Endothelial cell of umbilical vein (primary cell): ENCODE data around the gene RNF227. TPM values are rescaled to one million over a fixed set of nuclear protein-coding genes. Genes with fewer than 3 reads are reported as not detected.

Experiments used
- BruUV-seq: library from RNA; stranded (reverse); fragments of 400-500 nt; replicated peaks from 2 replicates; lab custom pipeline; 2021; lab: Mats Ljungman, UMichigan
- CTCF ChIA-PET: fragments of 300-600, 350-600 bp; sonication (Branson Sonifier 250); formaldehyde crosslinking; loops from one replicate; lab custom pipeline; 2021; ENCODE audit warnings: antibody characterized with exemption, inconsistent platforms; lab: Charles Lee
- POLR2A ChIA-PET: fragments of 300-600, 350-600 bp; sonication (Branson Sonifier 250); formaldehyde crosslinking; loops from one replicate; lab custom pipeline; 2021; ENCODE audit warnings: antibody characterized with exemption, inconsistent platforms; lab: Charles Lee
- DNase-seq: peaks from one replicate; pipeline ENCODE4 v3.0.0-alpha.2; 2011; ENCODE audit warnings: low read depth, low spot score
- FAIRE-seq: peaks from 2 replicates; lab custom pipeline; 2011; peaks lifted over from hg19 to GRCh38; lab: Jason Lieb, UNC
- H2AFZ ChIP-seq: 2 replicates; pipeline ENCODE4 v1.6.0; 2012; ENCODE audit warnings: low read depth, low read length, control low read depth, inconsistent platforms
- H3K27ac ChIP-seq: 2 replicates; pipeline ENCODE4 v1.5.1; 2011; ENCODE audit warnings: low read depth, mild to moderate bottlenecking, control low read depth, low read length, moderate library complexity; ENCODE audit not compliant: insufficient read depth
- H3K27me3 ChIP-seq, 2 experiments: 2 replicates each; pipeline versions ENCODE4 v1.6.0 to v1.6.1; 2011; ENCODE audit warnings: low read length in 2 of 2, mixed read lengths in 1 of 2; ENCODE audit not compliant: control insufficient read depth in 2 of 2, insufficient read depth in 2 of 2
- H3K36me3 ChIP-seq, 2 experiments: 2 replicates in 1 of 2; 3 replicates in 1 of 2; pipeline ENCODE4 v1.5.1; 2011; ENCODE audit warnings: low read length in 2 of 2, mild to moderate bottlenecking in 1 of 2, moderate library complexity in 1 of 2; ENCODE audit not compliant: control insufficient read depth in 2 of 2, insufficient read depth in 2 of 2; ENCODE audit errors: extremely low read depth in 1 of 2
- H3K4me1 ChIP-seq: 3 replicates; pipeline ENCODE4 v1.5.1; 2011; ENCODE audit warnings: mild to moderate bottlenecking, low read length; ENCODE audit not compliant: control insufficient read depth, insufficient read depth; ENCODE audit errors: extremely low read depth
- H3K4me2 ChIP-seq: 2 replicates; pipeline ENCODE4 v1.6.1; 2011; ENCODE audit warnings: low read length, control low read depth, mixed read lengths; ENCODE audit not compliant: insufficient read depth
- H3K4me3 ChIP-seq, 3 experiments: fragments of 200-600 bp in 1 of 3; sonication (generic), shearing (Covaris generic) in 1 of 3; replicated peaks in 1 of 3; 2 replicates each; pipeline ENCODE4 v1.5.1; 2011 to 2016; ENCODE audit warnings: control low read depth in 3 of 3, low read length in 3 of 3, mild to moderate bottlenecking in 2 of 3, inconsistent platforms in 1 of 3, low read depth in 1 of 3, moderate library complexity in 1 of 3; ENCODE audit not compliant: insufficient read depth in 1 of 3
- H3K79me2 ChIP-seq: 2 replicates; pipeline ENCODE4 v1.6.0; 2012; ENCODE audit warnings: low read length, inconsistent platforms; ENCODE audit not compliant: control insufficient read depth, insufficient read depth
- H3K9ac ChIP-seq: replicated peaks from 2 replicates; pipeline ENCODE3; 2011; ENCODE audit warnings: low read length, control low read depth; ENCODE audit not compliant: insufficient read depth; ENCODE audit errors: extremely low read depth
- H3K9me1 ChIP-seq: replicated peaks from 3 replicates; pipeline ENCODE4 v1.6.0; 2011; ENCODE audit warnings: mild to moderate bottlenecking, low read length; ENCODE audit not compliant: control insufficient read depth, insufficient read depth; ENCODE audit errors: extremely low read depth
- H3K9me3 ChIP-seq: replicated peaks from 2 replicates; pipeline ENCODE4 v1.5.1; 2012; ENCODE audit warnings: low read length, inconsistent platforms; ENCODE audit not compliant: control insufficient read depth, insufficient read depth
- H4K20me1 ChIP-seq: replicated peaks from 2 replicates; pipeline ENCODE3; 2011; ENCODE audit warnings: mild to moderate bottlenecking, low read length; ENCODE audit not compliant: control insufficient read depth, insufficient read depth; ENCODE audit errors: extremely low read depth
- EZH2 ChIP-seq: IDR thresholded peaks from 2 replicates; pipeline ENCODE4 v1.6.1; 2012; ENCODE audit warnings: borderline replicate concordance, low read depth, mild to moderate bottlenecking, moderate library complexity, low read length, inconsistent platforms; ENCODE audit not compliant: severe bottlenecking
- FOS ChIP-seq: IDR thresholded peaks from 2 replicates; pipeline ENCODE4 v1.6.1; 2011; ENCODE audit warnings: mild to moderate bottlenecking, low read length, moderate library complexity, borderline replicate concordance; ENCODE audit not compliant: insufficient read depth
- GATA2 ChIP-seq: IDR thresholded peaks from 2 replicates; pipeline ENCODE4 v1.7.0; 2011; ENCODE audit warnings: low read depth, mild to moderate bottlenecking, moderate library complexity, mixed read lengths, low read length; ENCODE audit not compliant: insufficient read length, insufficient read depth
- JUN ChIP-seq: IDR thresholded peaks from 2 replicates; pipeline ENCODE4 v1.6.1; 2011; ENCODE audit warnings: borderline replicate concordance, low read depth; ENCODE audit not compliant: insufficient read length, insufficient read depth
- MYC ChIP-seq: IDR thresholded peaks from one replicate; pipeline ENCODE4 v1.6.1; 2011; ENCODE audit warnings: mild to moderate bottlenecking, low read depth, low read length
- POLR2A ChIP-seq: IDR thresholded peaks from 2 replicates; pipeline ENCODE4 v1.6.1; 2012; ENCODE audit warnings: low read depth, mild to moderate bottlenecking, control low read depth, low read length
- POLR2AphosphoS5 ChIP-seq: IDR thresholded peaks from 2 replicates; pipeline ENCODE4 v1.6.1; 2012; ENCODE audit warnings: low read depth, mild to moderate bottlenecking, control low read depth, low read length, moderate library complexity; ENCODE audit not compliant: insufficient read depth
- dilution Hi-C: fragments of 300-500 bp; cut with MboI; formaldehyde crosslinking; loops from one replicate; pipeline ENCODE4 v1.15.0; 2019; ENCODE audit warnings: low sequenced_read_pairs; ENCODE audit not compliant: extremely low pct_ligation_motif_present
- intact Hi-C: fragments of 100-400 bp; cut with micrococcal nuclease; formaldehyde crosslinking; loops from one replicate; pipeline ENCODE4 v1.10.0; 2022
- polyA plus RNA-seq, 4 experiments: library from polyadenylated mRNA; depleted of rRNA in 3 of 4; stranded (reverse) in 3 of 4; unstranded in 1 of 4; fragments of >200 nt; gene quantifications; 2 replicates each; pipeline versions ENCODE4 v1.2.1 to v1.2.3, GENCODE V29; 2011 to 2012; ENCODE audit warnings: missing spikeins in 1 of 4
- total RNA-seq: library from RNA; stranded (reverse); gene quantifications from 2 replicates; pipeline ENCODE4 v1.2.3, GENCODE V29; 2021
- TF ChIP-seq, protein P1 (sequence below): IDR thresholded peaks from 2 replicates; pipeline ENCODE4 v1.6.1; 2011; ENCODE audit not compliant: insufficient read depth, insufficient read length
- TF ChIP-seq, protein P2 (sequence below), 2 donors: IDR thresholded peaks; 1 replicate in 1 of 2; 2 replicates in 1 of 2; pipeline ENCODE4 v1.5.1; 2011; ENCODE audit warnings: low read length in 2 of 2, mild to moderate bottlenecking in 2 of 2, moderate library complexity in 2 of 2, control low read depth in 1 of 2, inconsistent platforms in 1 of 2, low read depth in 1 of 2; ENCODE audit not compliant: insufficient read depth in 1 of 2; ENCODE audit errors: extremely low read depth in 1 of 2

The RNF227 gene
- total and polyA plus RNA-seq, 2 donors (not counting 3 experiments of a cell fraction or from before 2014, with no cell fraction given), result 0.58 to 0.76 TPM

DNA sequence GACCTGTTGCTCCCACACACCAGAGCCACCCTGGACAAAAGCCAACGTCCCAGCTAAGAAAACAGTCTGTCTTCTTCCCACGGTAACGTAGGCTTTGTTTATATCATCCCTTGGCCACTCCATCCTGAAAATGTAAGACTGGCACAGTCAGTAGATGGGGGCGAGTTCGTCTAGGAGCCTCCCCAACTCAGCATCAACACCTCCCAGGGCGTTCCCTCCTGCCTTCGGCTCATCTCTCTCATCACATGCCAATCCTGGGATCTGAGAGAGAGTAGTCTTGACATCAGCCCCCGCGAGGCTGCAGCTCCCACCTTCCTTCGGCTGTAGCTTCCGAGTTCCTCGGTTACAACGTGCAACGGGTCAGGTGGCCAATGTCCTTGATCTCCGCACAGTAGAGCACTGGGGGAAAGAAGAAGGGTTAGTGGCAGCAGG lies 894 bp downstream of the RNF227 start:
- no TSS peak for BruUV-seq
- FAIRE-seq (no peak), DNase-seq (peak; percentile 67)
- dilution Hi-C loops (no loop called here), intact Hi-C loops (loop anchor here (1.0 kb wide), 1 partner anchor 26 kb away; no protein-coding TSS in a partner anchor)
- Histone ChIP-seq H4K20me1 (no peaks in the 10 kb centered on the region), H2AFZ (peak overlapping the region; percentile 46), H3K9me1 (no peaks in the 10 kb centered on the region), H3K36me3 (peaks cover 4 to 20% of the 10 kb centered on the region in 2 experiments), H3K27ac (no peak overlapping the region), H3K79me2 (no peaks in the 10 kb centered on the region), H3K4me3 (peak overlapping the region in 2 of 3 experiments; percentile 24 to 44), H3K4me2 (peak overlapping the region; percentile 41), H3K4me1 (peaks cover 16% of the 10 kb centered on the region), H3K27me3 (no peaks in the 10 kb centered on the region), H3K9me3 (no peaks in the 10 kb centered on the region), H3K9ac (no peak overlapping the region)
- CTCF ChIA-PET, result interaction anchor here (0.7 to 4.0 kb wide), 11 partner anchors 12 to 142 kb away, joined by 3 to 46 read pairs (median 4); no protein-coding TSS in a partner anchor
- POLR2A ChIA-PET, result no interaction called here
- TF ChIP-seq, protein P1, sequence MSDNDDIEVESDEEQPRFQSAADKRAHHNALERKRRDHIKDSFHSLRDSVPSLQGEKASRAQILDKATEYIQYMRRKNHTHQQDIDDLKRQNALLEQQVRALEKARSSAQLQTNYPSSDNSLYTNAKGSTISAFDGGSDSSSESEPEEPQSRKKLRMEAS, result no peak
- TF ChIP-seq POLR2A, result no peak
- no peak for TF ChIP-seq EZH2
- TF ChIP-seq JUN, result no peak
- no peak for TF ChIP-seq FOS
- TF ChIP-seq POLR2AphosphoS5, result no peak
- TF ChIP-seq MYC, result no peak
- TF ChIP-seq GATA2, result no peak
- TF ChIP-seq, protein P2, sequence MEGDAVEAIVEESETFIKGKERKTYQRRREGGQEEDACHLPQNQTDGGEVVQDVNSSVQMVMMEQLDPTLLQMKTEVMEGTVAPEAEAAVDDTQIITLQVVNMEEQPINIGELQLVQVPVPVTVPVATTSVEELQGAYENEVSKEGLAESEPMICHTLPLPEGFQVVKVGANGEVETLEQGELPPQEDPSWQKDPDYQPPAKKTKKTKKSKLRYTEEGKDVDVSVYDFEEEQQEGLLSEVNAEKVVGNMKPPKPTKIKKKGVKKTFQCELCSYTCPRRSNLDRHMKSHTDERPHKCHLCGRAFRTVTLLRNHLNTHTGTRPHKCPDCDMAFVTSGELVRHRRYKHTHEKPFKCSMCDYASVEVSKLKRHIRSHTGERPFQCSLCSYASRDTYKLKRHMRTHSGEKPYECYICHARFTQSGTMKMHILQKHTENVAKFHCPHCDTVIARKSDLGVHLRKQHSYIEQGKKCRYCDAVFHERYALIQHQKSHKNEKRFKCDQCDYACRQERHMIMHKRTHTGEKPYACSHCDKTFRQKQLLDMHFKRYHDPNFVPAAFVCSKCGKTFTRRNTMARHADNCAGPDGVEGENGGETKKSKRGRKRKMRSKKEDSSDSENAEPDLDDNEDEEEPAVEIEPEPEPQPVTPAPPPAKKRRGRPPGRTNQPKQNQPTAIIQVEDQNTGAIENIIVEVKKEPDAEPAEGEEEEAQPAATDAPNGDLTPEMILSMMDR (IDR thresholded peaks at IDR 0.05; ENCODE audit: extremely low read depth in 1 of 2, insufficient read depth in 1 of 2, low read depth in 1 of 2, low read length in 2 of 2), result no peak
